Stimulated activated CD8-positive, alpha-beta memory T cell treated with anti-CD3 and anti-CD28 coated beads, Interleukin-4, amount 100 ng/mL, for 4 hours (primary cell): ENCODE measurements around the gene CIRBP.
A peak's percentile ranks its signal among the peaks of the same experiment; 100 is the strongest.

Source experiments
- DNase-seq, 2 donors: peaks; one replicate each; pipeline ENCODE4 v3.0.0-alpha.2; 2020; ENCODE audit warnings: low read depth in 2 of 2, low spot score in 1 of 2

Gene CIRBP

GRCh38 chr19:1230783-1231489, 38.2 kb upstream of the CIRBP start:
- DNase-seq: no peak

DNA sequence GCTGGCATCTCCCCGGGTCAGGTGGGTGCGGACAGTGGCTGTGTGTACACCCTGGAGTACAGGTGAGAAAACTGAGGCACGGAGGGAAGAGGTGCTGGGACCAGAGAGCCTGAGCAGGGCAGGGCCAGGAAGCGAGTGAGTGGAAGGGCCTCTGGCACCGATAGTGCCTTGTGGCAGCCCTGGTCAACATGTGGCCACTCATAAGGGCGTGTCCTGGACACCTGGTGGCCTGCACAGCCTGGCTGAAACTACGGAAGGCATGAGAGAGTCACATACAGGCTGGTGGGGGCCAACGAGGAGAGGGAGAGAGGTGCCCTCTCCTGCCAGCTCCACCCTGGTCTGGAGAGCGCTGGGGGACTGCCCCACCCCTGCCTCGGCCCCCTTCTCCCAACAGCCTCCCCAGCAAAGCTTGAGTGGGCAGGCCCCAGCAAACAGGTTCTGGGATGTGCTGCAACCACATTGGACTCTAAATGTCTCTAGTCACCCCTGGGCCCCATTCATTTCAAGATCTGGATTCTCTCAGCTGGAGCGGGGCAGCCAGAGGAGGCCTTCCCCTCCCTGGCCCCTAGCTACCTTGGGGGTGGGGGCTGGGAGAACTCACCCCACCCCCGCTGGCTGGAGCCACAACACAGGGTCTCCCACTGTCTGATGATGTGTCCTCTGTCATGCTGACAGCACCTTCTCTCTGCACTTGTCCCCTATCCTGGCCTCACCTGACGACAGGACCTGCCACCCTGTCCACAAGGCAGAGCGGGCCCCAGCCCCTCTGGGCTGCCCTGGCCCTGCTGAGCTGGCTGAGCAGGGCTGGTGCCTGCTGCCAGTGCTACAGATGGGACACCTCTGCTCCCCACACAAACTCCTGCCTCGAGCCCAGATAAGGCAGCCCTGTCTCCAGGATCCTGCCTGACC, 37.1 kb upstream of the CIRBP start:
- DNase-seq: no peak

- no peak for DNase-seq
These were observed 36.5 kb upstream of the CIRBP start for GRCh38 chr19:1232652-1233072.

GRCh38 chr19:1233115-1233667, 35.9 kb upstream of the CIRBP start:
- DNase-seq: no peak

DNA sequence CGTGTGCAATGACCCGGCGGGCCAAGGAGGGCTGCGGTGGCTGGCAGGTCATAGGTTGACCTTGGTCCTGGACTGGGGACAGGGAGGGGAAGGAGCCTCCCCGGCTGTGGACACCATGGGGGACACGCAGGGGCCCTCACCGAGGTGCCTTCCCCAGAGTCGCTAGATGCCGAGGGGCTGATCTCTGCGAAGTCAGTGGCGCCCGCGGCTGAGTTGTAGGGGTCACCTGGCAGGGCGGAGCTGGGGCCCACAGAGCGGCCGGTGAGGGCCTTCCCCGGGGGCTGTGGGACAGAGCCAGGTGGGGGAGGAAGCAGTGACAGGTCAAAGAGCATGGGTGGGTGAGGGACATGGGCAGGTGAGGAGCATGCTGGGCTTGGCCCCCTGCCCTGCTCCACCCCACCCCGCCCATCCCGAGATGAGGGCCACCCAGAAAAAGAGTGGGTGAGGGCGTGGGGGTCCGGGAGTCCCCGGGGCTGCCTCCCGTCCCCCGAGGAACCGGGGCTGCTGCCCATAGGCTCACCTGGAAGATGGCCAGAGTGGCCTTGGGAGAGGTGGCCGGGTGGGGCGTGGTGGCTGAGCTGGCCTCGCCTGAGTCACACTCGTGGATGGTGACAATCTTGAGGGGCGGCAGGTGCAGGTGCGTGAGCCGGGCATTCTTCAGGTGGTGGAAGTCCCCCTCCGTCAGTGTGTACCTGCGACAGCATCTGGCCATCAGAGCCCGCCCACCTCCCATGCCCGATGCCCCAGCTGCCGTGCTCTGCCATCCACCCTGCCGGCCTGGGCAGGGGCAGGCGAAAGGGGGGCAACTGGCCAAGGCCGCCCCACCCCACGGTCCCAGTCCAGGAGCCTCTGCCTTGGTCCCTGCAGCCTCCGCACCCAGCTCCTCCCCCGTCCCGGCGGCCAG, 34.8 kb upstream of the CIRBP start:
- no peak for DNase-seq

GRCh38 chr19:1234955-1235380, 34.2 kb upstream of the CIRBP start:
- DNase-seq: no peak

DNA sequence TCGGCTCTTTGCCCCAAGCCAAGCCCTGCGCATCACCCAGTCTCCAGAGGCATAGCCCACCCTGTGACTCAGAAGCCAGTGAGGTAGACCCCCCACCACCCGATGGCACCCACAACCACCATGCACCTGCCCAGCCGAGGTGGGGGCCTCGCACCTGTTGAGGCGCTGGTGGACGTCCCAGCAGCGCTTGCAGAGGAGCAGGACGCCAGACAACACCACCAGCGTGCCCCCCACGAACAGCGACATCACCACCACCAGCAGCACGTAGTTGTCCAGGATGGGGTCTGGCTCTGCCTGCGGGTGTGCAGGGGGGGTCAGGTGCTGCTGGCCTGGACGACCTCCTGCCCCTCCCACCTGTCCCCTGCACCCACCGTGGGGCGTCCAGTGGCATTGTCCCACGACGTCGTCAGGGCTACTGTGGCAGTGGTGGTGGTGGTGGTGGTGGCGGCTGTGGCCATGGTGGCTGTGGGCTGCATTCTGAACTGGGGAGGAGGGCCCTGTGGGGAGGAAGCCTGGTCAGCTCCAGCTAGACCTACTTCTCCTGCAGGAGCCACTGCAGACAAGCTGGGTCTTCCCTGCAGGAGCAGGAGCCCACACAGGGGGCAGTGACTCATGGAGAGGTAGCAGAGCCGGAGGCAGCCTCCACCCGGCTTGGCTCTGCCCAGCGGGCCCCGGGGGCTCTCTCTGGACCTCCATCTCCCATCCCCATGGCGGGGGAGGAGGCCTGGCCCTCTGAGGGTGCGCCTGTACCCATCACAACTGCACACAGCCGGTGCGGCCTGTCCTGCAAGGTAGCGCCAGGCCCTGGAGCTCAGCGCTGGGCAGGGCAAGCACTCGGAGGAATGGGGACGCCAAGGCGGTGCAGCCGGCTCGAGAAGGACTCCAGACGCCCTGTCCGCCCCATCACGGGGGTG, 33.2 kb upstream of the CIRBP start:
- no peak for DNase-seq

GRCh38 chr19:1236576-1236975, 32.6 kb upstream of the CIRBP start:
- no peak for DNase-seq

DNA sequence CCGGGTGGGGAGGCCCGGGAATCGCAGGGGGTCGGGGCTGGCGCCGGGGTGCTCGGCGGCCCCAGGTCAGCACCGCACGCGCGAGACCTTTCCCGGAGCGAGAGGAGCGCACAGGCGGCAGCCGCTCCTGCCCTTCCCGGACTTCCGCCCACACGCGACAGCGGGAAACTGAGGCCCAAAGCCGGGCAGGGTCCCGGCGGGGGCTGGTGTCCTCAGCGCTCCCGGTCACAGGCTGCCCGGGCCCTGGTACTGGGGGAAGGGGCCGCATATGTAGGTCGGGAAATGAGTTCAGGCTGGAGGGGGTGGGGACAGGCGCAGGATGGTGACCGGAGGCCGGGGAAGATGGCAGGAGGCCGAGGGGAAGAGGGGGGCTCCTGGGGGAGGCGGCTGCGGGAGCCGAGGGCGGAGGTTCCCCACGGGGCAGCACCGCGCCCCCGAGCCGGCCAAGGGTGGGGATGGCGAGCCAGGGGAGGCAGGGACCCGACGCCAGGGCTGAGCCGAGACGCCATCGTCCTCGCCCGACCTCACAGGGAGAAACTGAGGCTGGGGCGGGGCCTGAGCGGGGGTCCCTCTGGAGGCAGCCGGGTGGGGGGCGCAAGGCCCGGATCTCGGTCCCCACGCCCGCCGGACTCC, 32.0 kb upstream of the CIRBP start:
- DNase-seq: no peak

DNA sequence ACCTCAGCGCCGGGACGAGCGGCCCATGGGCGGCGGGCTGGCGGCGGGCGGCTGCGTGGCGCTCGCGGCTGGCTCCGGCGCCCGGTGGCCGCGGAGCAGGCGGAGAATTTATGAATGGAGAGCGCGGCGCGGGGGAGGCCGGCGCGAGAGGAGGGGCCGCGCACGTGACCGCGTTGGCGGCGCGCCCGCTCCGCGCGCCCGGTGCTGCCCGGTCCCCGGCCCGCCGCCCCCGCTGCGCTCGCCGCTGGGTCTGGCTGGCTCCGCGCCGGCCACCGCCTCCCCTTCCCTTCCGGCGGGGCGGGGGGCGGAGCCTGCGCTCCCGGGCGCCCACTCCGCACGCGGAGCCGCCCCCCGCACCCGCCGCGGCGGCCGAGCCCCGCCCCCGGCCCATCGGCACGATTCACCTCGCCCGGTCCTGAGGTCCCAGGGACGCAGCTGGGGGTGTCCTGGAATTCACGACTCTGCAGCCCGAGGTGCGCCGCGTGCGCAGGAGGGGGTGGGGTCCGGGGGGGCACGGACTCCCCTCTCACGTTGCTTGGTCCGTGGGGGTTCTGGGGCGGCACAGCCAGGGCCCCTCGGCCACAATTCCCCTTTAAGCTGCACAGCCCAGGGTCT, 31.3 kb upstream of the CIRBP start, which contains the start of gene CBARP:
TSS of gene CBARP (minus strand) at position 252 of the 615 bp plus-strand sequence. CDS start 1,905 bp downstream, outside the sequence.
- DNase-seq: no peak

DNA sequence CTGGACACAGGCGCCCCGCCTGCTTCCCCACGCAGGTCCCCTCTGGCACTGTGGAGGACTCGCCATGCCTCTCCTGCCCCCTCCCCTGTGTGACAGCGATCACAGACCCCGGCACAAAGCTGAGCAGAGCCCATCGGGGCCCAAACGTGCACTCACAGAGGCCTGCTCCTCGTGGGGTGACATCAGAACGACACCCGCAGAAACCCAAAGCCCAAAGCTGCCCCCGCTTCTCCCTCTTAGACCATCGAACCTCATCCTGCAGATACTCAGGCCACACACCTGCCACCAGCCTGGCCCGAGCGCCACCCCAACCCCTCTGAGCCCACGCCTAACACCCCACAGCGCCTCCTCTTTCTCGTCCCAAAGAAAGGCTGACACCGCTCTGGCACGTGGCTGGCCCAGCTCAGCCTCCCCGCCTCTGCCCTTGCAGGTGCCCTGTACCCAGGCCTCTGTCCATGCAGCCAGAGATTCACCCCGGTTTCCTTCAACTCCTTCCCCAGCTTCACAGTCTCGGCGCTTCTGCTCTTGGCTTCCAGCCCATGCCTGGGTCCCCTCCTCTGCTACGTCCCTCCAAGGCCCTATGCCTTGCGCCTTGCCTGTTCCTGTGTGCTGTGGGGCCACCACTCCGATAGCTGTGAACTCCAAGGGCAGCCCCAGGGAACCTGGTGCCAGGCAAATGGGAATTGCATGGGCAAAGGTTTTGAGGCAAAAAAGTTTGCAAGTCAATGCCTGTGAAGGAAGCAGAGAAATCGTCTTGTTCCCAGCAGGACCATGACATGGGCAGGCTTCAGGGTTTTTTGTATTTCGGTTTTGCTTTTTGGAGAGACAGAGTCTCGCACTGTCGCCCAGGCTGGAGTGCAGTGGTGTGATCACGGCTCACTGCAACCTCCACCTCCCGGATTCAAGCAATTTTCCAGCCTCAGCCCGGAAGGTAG, 30.5 kb upstream of the CIRBP start:
- no peak for DNase-seq

DNA sequence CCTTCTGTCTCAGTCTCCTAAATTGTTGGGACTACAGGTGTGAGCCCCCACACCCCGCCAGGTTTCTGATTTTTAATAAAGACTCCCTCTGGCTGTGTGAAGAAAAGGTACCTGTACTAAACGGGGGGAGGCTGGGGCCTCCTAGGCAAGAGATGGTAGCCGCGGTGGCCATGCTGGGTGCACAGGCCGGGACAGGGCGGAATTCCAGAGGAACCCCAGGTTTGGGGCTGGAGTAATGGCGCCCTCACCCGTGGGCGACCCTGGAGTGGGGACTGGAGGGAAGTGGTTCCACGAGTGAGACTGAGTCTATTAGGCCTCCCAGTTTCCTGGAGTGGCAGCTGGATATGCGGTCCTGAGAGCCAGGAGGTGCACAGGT, 29.7 kb upstream of the CIRBP start:
- DNase-seq: no peak

DNA sequence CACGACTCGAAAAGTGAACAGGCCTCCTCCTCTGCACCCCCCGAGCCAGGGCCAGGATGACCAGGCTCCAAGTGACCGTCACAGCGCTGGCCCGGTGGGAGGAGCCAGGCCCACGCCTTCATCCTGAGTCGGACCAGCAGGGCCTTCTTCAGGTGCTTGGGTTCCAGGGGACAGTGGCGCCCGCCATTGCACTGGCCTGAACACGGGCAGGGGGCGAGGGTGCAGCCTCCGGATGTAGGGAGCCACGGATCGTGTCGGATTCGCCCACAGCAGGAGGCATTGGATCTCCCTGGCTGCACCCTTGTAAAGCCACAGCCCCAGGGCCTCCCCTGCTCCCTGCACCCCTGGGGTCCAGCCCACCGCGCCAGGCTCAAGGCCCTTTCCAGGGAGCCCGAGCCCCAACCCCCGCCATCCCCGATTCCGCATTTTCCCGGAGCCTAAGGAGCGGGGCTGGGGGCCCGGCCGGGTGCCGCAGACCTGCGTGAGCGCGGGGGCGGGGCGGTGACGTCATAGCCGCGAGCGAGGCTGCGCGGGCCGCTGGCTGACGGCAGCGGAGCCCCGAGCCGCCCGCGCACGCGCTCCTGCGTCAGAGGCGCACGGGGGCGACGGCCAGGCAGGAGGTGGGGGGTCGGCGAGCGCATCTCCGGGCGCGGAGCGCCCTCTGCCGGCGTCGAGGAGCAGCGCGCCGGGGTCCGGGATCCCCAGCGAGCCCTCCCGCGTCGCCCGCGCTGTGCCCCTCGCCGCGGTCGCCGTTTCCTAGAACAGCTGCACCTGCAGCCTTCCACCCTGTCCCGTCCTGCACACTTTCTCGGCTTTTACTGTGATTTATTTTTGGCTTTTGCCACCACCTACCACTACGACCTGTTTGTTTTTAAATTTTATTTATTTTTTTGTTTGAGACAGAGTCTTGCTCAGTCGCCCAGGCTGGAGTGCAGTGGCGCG, 29.1 kb upstream of the CIRBP start:
- DNase-seq: peak; percentile 81 to 92

DNA sequence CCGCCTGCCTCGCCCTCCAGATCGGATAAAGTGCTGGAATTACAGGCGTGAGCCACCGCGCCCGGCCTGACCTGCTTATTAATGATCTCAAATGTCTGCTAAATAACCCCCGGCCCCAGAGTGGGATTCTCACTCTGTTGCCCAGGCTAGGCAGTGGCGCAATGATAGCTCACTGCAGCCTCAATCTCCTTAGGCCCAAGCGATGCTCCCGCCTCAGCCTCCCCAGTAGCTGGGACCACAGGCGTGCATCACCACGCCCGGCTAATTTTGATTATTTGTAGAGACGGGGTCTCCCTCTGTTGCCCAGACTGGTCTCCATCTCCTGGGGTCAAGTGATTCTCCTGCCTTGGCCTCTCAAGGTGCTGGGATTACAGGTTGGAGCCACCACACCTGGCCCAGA, 28.2 kb upstream of the CIRBP start:
- no peak for DNase-seq

- DNase-seq: peak in 1 of 2 donors; percentile 90
These were observed 27.6 kb upstream of the CIRBP start, which contains the start of gene ATP5F1D for GRCh38 chr19:1241417-1242095. Gene ATP5F1D, plus strand, starts transcription at chr19:1241751. Its CDS starts 100 bp downstream, at chr19:1241851.
